GM19193 (cell line): Measurements from ENCODE around the gene HIRIP3.

Experiments
- POLR2A ChIP-seq: IDR thresholded peaks from 4 replicates; pipeline ENCODE4 v1.6.1; 2011; ENCODE audit not compliant: insufficient read depth, insufficient read length; ENCODE audit errors: extremely low read depth

HIRIP3 gene

DNA sequence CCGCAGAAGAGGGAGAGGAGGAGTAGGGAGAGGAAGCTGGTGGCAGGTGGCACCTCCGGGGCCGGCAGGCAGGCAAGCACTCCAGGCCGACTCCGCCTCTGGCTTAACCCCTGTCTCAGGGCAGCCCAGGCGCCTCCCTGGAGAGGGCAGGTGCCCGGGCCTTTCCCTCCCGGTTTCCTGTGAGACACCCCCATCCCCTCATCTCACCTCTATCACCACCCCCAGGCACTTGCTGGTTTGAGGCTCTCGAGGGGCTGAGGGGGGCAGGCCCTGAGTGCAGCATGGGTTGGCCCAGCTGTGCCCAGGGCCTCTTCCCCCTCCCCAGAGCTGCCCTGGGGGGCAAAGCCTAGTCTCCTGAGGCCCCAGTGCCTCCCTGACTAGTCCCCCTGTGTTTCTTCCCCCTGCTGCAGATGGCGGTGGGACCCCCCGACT is 9.4 kb upstream of the HIRIP3 start:
- no peak for TF ChIP-seq POLR2A

DNA sequence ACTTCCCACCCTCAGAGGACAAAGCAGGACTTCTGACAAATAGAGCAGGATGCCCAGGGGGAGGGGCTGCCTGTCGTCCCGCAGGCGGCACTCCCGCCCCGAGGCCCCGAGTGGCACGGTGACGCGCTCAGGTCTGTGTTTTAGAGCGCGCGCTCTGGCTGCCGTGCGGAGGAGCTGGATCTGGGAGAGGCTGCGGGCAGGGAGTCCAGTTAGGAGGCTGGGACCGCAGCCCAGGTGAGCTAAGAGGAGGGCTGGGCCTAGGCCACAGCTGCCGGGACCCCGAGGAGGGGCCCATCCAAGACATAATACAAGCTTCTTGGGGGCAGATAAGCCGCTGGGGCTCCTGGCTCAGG is 9.0 kb upstream of the HIRIP3 start:
- TF ChIP-seq POLR2A = no peak

DNA sequence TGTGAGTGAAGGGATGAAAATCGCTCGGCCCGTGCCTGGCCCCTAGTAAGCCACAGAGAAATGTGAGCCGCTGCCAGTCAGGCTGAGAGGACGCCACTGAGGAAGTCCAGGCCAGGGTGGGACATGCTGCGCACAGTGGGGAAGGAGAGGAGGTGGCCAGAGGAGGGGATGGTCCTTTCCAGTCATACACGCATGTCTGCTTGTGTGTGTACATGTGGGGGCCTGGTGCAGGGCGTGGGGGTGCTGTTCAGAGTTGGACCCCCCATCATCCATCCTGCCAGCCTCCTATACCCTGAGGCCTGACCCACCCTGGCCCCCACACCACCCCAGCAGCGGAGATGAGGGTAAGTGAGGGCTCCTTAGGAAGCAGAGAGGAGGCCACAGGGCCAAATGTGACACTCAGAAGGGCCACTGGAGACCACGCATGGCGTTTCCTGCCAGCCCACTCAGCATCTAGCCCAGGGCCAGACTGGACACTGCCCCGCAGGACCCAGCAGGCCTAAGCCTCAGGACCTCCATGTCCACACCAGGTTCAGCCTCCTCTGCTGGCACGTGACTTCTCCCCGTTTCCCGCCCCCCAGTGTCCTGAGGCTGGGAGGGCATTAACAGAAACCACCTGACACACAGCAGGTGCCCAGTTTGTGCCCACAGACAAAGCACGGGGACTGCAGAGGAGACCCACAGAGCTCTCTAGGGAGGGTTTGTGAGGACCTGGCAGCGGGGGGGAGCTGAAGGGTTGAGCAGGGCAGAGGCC is 8.4 kb upstream of the HIRIP3 start:
- TF ChIP-seq POLR2A = no peak

DNA sequence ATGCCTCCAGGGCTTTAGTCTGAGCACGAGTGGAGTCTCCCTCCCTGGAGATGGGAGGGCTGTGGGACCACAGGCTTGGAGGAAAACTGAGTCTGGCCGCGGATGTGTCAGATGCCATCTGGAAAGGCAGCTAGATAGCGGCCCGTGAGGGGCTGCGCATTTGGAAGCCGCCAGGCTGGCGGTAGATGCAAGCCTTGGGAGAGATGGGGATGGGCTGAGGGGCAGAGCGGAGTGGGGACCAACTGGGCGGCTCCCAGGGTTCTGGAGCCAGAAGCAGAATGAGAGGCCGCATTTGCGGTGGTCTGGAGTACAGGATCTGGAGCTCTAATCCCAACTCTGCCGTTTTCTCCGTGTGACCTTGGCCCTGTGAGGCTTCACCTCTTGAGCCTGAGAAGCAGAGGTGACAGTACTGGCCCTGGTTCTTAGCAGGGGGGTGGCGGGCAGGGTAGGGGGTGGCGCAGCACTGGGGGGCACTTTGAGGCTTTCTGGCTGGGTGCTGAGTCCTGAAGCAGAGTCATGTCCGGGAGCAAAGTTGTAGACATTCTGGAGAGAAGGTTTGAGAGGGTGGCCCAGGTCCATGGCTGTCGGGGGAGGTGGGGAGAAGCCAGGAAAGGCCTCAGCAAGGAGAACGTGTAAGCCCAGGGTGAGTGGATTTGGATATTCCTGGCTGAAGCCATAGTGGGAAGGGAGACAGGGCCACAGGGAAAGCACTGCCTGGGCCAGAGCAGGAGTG is 7.4 kb upstream of the HIRIP3 start:
- no peak for TF ChIP-seq POLR2A

DNA sequence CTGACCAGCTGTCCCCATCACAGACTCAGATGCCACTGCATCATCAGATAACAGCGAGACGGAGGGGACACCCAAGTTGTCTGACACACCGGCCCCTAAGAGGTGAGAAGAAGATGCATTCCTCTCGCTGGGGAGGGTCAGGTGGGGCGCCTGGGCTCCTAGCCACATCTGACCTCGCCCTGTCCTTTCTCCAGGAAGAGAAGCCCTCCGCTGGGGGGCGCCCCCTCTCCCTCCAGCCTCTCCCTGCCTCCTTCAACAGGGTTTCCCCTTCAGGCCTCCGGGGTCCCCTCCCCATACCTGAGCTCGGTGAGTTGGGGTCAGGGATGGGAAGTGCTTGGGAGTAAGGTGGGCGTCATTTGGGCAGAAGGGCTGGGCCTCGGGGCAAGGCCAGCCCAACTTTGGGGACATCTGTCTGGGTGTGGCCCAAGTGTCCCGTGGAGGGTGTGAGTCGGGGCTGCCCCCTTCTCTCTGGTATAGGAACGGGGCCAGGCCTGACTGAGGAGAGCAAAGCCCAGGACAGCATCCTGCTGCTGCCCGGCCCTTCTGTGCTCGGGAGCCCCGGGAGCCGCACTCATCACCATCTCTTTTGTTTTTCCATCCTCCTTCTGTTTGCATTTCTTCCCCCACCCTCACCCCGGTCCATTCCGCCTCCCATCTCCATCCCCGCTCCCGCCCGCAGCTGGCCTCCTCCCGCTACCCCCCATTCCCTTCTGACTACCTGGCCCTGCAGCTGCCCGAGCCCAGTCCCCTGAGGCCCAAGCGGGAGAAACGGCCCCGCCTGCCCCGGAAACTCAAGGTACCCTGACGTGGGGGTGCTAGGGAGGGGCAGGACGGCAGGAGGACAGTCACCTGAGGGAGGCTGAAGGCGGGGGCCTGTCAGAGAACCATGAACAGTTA is 5.6 kb upstream of the HIRIP3 start:
- no peak for TF ChIP-seq POLR2A

DNA sequence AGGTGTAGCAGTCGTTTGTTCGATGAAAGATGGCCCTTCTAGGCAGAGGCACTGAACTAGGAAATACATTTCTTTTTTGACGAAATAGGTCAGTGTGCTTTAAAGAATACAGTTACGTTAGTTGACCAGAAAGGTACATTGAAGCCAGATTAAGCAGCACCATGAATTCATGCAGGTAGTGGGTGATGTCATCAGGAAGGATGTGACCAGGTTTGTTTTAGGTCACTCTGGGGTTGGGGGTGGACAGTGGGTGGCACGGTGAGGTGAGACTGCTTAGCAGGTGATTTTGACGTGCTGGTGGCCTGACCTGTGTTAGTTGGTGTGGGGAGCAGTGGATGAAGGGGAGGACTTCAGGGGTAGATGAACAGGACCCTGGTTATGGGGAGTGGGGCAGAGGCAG is 4.2 kb upstream of the HIRIP3 start:
- TF ChIP-seq POLR2A = no peak

DNA sequence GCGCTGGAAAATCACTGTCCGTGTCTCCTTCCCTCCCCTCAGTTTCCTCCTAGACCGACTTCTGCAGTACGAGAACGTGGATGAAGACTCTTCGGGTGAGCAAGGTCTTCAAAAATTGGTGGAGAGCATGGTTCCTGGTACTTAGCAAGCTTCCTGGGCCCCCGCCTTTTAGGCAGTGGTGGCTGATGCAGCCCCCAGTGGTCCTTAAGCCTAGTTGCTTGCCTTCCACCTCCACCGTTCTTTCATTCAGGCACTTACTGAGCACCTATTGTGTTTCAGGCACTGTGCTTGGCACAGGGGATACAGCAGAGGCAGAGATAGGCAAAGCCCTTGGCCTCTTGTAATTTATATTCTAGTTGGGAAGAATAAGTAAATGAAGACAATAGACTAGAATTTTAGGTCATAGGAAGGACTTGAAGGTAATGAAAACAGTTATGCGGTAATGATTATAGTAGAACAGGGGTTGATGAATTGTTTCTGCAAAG is 1.4 kb upstream of the HIRIP3 start:
- TF ChIP-seq POLR2A = no peak

DNA sequence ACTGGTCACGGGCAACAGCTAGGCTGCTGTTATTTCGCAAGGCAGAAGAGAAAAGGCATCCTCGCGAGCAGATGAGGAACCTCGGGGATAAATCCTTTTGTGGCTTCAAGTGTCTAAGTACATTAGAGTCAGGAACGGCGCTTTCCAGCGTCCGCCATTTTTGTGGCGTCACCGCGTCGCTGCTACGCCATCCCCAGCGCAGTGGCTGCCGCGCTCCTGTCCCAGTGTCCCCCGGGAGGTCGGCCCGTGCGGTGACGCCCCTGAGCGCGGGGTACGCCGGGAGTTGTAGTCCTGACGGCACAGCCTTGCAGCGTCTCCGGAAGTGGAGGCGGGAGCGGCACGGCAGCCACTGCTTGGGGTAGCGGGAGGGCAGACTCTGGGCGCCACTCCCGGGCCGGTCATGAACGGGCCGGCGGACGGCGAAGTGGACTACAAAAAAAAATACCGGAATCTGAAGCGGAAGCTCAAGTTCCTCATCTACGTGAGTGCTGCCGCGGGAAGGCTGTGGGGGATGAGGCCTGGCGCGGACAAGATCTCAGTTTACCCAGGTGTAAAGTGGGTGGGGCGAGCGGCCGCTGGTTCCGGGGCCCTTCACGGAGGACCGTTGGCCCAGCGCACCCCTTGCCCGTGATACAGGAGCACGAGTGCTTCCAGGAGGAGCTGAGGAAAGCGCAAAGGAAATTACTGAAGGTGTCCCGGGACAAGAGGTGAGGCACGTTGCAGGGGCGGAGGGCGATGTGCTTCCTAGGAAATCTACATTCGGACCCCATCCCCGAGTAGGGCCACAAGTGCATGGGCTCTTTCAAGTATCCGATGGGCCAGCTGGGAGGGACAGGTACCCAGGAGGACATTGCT is 721 bp upstream of the HIRIP3 start, which contains the start of gene INO80E:
Gene INO80E, plus strand, starts transcription at position 331 of the 855 bp plus-strand sequence. Its CDS starts 70 bp downstream, at position 401.
- TF ChIP-seq POLR2A = peak; percentile 85

DNA sequence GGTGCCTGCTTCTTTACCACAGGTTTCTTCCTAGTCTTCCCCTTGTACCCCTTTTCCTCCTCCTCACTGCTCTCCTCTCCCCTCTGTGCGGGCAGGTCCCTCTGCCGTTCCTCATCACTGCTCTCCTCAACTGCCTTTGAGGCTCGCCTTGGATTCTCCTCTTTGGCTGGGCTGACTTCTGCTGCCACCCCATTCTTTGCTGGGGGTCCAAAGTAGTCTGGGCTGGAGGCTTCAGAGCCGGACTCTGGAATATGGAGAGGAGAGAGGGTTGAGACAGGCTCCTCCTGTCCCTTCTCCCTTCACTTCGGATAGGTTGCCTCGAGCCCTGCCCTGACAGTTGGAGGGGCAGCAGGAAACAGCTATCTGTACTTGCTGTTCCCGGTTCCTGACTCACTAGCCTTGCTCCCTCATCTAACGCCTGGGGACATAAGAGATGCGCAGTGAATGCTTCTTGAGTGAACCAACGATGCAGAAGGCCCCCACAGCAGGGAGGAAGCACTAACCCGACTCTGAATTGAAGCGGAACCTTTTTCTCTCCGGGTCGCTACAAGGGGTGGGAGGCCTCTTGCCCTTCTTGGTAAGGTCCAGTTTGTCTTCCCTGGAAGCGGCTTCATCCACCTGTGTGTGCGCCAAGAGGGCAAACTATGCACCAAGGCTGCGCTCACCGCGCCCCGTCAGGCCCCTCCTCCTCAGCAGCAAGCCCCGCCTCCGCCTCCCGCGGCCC is 655 bp downstream of the HIRIP3 start:
- no peak for TF ChIP-seq POLR2A

DNA sequence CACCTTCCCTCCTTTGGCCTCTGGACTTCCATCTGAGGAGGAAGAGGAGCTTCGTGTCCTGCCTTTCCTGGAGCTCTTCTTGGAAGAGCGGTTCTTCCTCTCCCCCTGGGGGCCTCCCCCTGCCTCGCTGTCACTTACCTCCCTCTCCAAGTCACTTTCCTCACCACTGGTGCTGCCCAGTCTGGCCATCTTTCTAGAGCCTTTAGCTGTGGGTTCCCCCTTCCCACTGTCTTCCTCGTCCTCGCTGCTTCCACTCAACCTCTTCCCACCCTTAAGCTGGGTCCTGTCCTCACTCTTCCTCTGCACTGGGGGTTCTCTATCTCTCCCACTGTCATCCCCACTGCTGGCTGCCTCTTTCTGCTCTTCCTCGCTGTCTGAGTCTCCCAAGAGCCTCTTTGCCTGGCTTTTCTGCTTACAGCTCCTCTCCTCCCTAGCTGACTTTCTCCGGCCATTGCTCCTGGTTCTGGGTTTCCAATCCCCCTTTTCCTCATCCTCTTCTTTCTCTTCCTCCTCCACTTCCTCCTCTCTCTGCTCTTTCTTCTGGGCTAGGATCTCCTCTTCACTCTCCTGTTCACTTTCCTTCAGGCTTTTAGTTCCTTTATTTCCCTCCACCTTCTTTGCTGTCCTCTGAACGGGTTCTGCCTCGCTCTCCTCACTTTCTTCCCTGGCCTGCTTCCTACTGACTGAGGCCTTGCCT is 1.4 kb downstream of the HIRIP3 start:
- no peak for TF ChIP-seq POLR2A

DNA sequence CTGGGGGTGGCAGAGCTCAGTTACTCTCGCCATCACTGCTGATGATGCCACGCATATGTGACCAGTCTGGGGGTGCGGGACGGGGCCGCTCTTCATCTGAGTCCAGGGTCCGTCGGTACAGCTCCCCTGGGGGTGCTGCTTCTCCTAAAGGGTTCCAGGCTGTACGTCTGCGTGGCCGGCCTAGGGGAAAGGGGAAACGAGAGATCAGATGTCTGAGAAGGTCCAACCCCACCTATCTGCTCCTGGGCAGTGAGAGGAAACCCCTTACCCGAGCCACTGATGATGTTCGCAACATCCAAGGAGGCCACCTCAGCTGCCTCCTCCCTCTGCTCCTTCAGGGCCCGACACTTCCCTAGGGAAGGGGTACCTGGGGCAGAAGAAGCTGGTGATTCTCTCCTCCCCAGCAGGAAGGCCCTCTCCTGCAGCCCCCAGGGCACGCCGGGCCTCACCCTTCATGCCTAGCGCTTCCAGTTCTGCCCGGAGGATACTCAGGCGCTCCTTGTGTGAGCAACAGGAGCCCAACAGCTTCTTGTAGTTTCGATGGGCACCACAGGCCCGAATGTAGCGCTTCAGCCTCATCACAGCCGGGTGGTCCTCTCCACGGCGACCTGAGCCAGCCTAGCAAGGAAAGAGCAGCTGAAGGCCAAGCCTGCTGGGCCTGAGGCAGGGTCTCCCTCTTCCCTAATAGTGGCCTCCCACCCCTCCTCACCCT is 2.1 kb downstream of the HIRIP3 start:
- no peak for TF ChIP-seq POLR2A

DNA sequence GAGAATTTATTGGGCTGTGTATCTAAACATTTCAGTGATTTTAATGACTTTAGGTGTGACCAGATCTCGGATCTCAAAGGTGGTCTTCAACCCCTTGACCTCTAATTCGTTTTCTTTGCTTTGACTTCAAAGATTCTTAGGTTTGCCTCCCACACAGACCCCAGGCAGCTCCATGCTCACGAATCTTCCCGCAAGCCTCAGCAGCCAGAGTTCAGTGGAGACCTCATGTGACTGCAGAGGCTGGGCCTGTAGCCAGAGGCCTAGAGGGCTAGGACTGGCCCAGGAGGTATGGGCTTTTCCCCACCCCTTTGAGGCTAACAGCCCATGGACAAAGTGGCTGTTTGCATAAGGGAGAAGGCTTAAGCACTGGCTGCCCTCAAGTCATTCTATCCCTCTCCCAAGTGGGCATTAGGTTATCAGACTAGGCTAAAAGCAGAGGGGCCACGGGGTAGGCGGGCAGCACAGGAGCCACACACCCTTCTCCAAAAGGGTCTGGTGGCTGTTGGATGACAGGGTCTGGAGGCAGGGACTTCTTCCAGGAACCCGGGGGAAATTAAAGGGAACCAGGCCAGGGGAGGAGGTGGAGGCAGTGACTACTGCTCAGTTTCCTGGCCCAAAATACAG is 3.0 kb downstream of the HIRIP3 start:
- TF ChIP-seq POLR2A = no peak
